Right ventricle myocardium superior (tissue), 1 donor: Measurements from ENCODE around the gene DOK5. TPM values are rescaled to one million over a fixed set of nuclear protein-coding genes. Genes with fewer than 3 reads are reported as not detected.
A peak's percentile ranks its signal among the peaks of the same experiment; 100 is the strongest.

ENCODE experiments used
- ATAC-seq: fragments of 200-7000 bp; cut with Tn5 transposase; one replicate; pipeline ENCODE4 v1.9.1; 2020; ENCODE audit warnings: mild to moderate bottlenecking; ENCODE audit not compliant: poor library complexity
- DNase-seq: peaks from one replicate; pipeline ENCODE4 v3.0.0-alpha.2; 2020
- intact Hi-C: fragments of 100-400 bp; cut with DNase I; formaldehyde crosslinking; loops from one replicate; pipeline ENCODE4 v1.11.2; 2022
- total RNA-seq: library from RNA; stranded (reverse); fragmentation: NEBNext Ultra II Directional; extraction: Animal tissue kit (Norgen Biotek cat#: 25700); gene quantifications from one replicate; pipeline ENCODE4 v1.2.1, GENCODE V29; 2021
- donor health status: DM: no; HTN: yes; CAD: no; lungs with severe emphysema.

Gene DOK5
- total RNA-seq, 1 donor from 2014 or later, result 2.9 TPM

- intact Hi-C loops, result no loop called here
- DNase-seq (no peak), ATAC-seq (no peak)
Observed at GRCh38 chr20:54587408-54587807, 112.0 kb downstream of the DOK5 start.

GRCh38 chr20:54589402-54590030 is 114.1 kb downstream of the DOK5 start:
- intact Hi-C loops, result no loop called here
- no peak for ATAC-seq
- DNase-seq, result no peak

- no peak for ATAC-seq
Observed at GRCh38 chr20:54590856-54591255, 115.5 kb downstream of the DOK5 start.

DNA sequence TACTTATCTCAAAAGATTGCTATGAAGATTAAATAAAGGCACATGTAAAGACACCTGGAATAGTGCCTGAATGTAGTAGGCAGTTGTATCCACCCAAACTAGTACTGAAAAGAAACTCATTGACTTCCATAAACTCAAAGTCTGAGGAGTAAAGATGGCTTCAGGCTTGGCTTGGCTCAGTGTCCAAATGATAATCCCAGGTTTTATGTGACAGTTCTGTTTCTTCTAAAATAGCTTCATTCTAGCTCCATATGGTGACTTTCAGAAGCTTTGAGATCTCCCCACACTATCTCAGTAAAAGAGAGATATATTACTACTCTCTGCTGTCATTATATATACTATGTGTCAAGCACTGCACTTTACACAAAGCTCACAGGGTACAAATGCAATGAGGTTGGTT is 121.3 kb downstream of the DOK5 start:
- intact Hi-C loops, result no loop called here
- ATAC-seq (no peak), DNase-seq (no peak)

More at GRCh38 chr20:54590856-54591255, 115.5 kb downstream of the DOK5 start:
- intact Hi-C loops, result no loop called here
- DNase-seq, result no peak

DNA sequence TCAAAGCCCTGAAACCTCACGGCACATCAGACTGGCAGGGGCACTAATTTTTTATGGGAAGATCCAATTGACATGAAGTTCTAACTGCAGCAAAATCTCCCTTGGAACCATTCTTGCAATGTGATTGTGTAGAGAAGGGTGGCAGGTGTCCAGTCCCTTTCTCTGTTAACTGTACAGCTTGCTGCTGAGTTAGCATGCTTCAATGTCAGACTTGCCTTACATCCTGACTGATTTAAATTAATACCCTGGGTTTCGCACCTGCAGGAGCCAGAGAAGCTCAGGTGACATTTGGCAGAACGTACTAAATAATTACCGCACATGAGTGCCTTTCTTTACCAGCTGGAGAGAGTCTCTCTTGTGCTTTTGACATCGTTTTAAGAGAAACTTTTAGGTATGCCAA is 123.0 kb downstream of the DOK5 start:
- intact Hi-C loops, result no loop called here
- no peak for DNase-seq
- ATAC-seq, result no peak

- ATAC-seq (no peak), DNase-seq (no peak)
- intact Hi-C loops, result no loop called here
Observed at GRCh38 chr20:54600634-54601033, 125.2 kb downstream of the DOK5 start.

DNA sequence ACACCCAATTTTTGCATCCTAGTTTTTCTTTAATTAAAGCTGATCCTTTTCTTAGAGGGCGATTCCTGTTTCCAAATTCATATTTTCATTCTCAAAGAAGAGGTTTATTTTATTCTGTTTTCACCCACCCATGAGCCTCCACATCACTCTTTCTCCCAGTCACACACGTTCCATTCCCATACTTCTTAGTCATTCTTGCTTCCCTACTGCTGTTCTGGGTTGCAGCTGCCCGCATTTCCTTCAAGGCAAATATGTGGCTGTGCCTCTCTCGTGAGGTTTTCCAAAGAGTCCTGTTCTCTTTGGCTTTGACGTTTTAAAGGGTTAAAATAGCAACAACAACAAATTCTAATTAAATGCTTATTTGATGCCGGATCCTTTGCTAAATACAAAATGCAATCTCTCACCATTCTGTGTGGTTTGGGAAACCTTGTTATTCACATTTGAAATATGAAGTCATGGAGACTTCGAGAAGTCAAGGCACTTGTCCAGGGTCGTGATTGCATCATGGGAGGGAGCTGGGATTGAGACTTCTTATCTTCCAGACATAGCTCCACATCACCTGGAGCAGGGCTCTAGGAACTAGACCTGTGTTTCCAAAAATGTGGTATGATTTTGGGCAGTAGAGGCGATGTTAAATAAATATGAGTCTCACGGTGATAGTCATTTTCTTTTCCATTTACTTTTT is 126.6 kb downstream of the DOK5 start:
- intact Hi-C loops, result no loop called here
- DNase-seq, result no peak
- no peak for ATAC-seq

DNA sequence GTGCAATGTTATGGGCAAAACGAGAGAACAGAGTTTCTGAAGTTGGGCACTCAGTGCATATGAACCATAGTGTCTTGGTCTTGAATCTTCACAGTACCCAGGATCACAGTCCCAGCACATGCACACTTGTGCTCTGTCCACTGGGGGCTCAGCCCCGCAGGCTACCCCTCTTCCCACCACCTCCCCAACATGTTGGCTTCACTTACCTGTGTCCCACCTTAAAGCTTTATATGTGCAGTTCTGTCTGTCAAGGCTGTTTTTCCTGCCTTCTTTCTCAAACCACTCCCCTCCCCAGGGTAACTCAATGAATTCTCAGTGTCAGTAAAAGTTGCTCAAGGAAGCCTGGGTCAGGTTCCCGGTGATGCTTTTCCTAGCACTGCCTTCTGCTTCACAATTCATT is 129.9 kb downstream of the DOK5 start:
- no peak for DNase-seq
- ATAC-seq, result no peak
- intact Hi-C loops, result no loop called here

DNA sequence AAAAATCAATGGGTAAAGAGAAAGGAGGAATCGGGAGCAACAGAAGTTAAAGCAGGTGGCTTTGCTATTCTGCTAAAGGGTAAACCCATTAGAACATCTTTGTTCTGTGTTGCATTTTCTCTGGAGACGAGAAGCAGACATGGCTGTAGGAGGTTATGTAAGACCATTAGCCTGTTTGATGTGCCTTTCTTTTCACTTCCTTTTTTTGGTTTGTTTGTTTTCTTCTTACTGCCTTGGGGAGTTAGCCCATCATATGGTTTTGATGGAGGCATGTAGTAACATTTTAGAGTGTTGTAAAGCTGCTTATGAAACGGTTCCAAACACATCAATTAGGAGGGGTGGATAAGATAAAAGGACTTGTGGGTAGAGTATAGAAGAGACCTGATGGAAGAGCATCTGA is 131.0 kb downstream of the DOK5 start:
- DNase-seq (no peak), ATAC-seq (no peak)
- intact Hi-C loops, result no loop called here

DNA sequence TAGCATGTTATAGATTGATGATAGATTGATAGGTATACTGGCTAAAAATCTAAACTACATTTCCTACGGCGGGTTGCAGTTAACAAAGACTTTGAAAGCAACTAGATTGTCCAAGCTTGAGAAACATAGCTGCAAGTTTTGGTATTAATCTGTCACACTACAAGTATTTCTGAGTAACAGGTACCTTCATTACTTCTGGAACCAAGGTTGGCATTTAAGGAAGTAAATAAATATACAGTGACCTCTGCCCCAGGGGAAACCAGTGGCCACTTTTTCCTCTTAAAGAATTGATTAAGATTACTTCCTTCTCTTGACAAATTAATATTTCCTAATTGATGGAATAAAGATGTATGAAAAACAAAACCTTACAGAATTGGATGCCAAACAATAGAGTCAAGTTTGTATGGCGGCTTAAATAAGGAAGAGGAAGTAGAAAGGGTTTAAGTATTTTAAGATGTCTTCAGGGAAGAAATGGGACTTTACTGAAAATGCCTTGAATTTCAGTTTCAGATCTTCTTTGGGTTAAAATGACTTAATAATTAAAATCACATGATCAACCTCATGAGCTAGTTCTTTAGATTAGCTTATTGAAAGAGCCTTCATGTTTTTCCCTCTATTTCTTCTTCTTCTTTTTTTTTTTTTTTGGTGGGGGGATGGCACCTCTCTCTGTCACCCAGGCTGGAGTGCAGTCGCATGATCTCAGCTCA is 132.8 kb downstream of the DOK5 start:
- DNase-seq, result no peak
- no peak for ATAC-seq
- intact Hi-C loops, result no loop called here

GRCh38 chr20:54608943-54609342 is 133.6 kb downstream of the DOK5 start:
- DNase-seq (no peak), ATAC-seq (no peak)
- intact Hi-C loops, result no loop called here

- ATAC-seq (no peak), DNase-seq (no peak)
- intact Hi-C loops, result no loop called here
Observed at GRCh38 chr20:54611708-54612412, 136.5 kb downstream of the DOK5 start.

DNA sequence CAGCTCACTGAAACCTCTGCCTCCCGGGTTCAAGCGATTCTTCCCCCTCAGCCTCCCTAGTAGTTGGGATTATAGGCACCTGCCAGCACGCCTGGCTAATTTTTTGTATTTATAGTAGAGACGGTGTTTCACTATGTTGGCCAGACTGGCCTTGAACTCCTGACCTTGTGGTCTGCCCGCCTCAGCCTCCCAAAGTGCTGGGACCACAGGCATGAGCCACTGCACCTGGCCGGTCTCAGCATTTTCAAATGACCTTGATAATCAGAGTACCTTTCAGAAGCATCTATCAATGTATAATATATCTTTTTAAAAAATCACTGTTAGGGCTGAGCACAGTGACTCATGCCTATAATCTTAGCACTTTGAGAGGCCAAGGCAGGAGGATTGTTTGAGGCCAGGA is 143.0 kb downstream of the DOK5 start:
- ATAC-seq (no peak), DNase-seq (no peak)
- intact Hi-C loops, result no loop called here

DNA sequence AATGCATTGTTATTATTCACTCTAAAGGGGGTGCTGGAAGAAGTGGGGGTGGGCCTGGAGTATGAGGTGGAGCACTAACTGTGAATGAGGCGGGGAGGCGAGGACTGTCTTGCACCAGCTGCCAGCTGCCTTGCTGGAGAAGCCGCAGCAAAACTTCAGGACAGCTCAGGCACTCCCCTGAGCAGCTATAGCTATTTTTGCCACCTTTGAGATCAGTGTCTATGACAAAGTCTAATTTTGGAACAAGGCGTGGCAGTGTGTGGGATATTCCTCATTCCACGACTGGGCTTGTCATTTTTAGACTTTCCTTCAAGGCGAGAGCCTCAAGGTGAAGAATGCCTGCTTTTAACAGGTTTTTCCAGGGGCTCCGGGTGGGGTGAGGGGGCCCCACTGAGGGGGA is 143.8 kb downstream of the DOK5 start:
- DNase-seq (no peak), ATAC-seq (peak; percentile 85)
- intact Hi-C loops, result no loop called here

DNA sequence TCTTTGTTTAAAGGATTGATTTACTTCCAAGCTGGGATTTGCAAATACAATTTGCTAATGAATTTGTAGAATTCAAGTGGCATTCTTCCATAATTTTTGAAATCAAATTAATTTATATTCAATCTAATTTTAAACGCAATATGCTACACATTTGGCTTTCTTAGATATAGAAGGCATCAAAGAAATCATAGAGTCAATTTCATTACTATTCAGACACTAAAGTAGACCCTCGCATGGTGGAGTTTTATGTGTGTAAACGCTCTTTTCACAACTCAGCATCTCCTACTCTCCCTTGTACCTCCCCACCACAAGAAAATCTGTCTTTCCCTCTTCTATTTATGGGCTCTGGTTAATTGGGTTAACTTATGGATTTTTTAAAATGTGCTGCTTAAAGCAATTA is 144.3 kb downstream of the DOK5 start:
- ATAC-seq (no peak), DNase-seq (no peak)
- intact Hi-C loops, result no loop called here

DNA sequence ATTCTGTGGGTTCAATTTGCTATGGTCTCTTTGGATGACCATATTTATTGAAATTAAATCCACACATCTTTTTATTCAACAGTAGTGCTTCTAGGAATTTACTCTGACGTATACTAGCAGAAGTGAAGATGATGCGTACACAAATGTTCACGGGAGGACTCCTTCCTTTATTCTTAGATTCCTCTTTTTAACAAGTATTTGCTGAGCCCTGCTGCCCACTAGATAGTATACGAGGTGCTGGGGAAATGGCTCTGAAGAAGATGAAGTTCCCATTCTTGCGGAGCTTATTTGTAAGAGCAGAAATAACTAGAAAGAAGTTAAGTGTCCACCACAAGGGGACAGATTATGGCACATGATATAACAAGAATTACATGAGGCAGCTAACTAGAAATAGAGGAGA is 145.2 kb downstream of the DOK5 start:
- ATAC-seq, result no peak
- DNase-seq, result no peak
- intact Hi-C loops, result no loop called here

DNA sequence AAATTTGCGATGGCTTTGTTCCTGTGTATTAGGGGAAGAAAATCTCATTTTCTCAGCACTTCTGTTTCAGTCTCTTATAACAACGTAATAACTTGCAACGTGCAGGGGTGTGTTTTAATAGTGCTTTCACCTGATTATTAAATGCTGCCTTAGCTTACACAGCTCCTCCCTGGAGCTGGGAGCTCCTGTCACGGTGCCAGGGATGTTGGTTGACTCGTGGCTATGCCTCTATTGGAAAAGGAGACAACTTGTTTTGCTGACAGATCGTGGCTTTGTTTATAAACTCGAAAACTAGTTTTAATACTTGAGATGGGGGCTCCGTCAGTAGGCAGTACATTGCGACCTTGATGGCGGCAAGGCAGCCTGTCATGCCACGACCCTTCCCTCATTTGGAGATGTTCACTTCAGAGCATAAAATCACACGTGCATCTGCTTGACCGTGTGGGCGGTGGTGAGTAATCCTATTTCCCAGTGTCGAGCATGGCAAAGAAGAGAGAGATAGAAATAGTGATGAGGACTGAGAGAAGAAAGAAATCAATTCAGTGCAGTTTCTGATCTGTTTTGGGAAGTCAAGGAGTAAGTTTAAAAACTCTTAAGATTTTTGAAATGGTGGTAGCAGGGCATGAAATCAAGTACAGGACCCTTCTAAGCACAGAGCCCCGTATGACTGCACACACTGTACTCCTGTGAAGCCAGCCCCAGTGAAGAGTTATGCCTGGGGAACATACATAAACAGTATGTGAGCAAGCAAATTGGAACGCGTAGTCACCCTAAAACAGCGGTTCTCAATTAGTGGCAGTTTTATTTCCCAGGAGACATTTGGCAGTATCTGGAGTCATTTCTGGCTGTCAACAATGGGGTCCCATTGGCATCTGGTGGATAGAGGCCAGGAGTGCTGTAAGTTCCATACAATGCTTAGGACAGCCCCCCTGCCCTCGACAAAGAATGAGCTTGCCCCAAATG is 147.2 kb downstream of the DOK5 start:
- intact Hi-C loops, result no loop called here
- DNase-seq (no peak), ATAC-seq (no peak)

GRCh38 chr20:54623991-54624569 is 148.7 kb downstream of the DOK5 start:
- intact Hi-C loops, result no loop called here
- no peak for DNase-seq
- no peak for ATAC-seq
